Endothelial cell (in vitro differentiated cells): ENCODE results near the gene JCHAIN. TPM values are rescaled to one million over a fixed set of nuclear protein-coding genes. Genes with fewer than 3 reads are reported as not detected.
"Not testable (repeated sequence)": the region's sequence is repeated elsewhere in the genome, so short reads cannot be mapped to it uniquely, and the experiment has no call there.

Source experiments
- DNase-seq: peaks from one replicate; pipeline ENCODE4 v3.0.0; 2021; ENCODE audit warnings: low spot score
- H3K27ac Mint-ChIP-seq: one replicate; pipeline ENCODE4 v1.8.0; 2021; ENCODE audit warnings: mixed read lengths, inconsistent platforms; ENCODE audit not compliant: unreplicated experiment
- H3K27me3 Mint-ChIP-seq: one replicate; pipeline ENCODE4 v1.8.0; 2021; ENCODE audit warnings: mild to moderate bottlenecking, moderate library complexity, mixed read lengths, inconsistent platforms; ENCODE audit not compliant: unreplicated experiment
- H3K36me3 Mint-ChIP-seq: one replicate; pipeline ENCODE4 v1.8.0; 2021; ENCODE audit warnings: mild to moderate bottlenecking, low read depth, mixed read lengths, inconsistent platforms; ENCODE audit not compliant: unreplicated experiment
- H3K4me1 Mint-ChIP-seq: one replicate; pipeline ENCODE4 v1.8.0; 2021; ENCODE audit warnings: mild to moderate bottlenecking, mixed read lengths, inconsistent platforms; ENCODE audit not compliant: unreplicated experiment
- H3K4me3 Mint-ChIP-seq: one replicate; pipeline ENCODE4 v1.8.0; 2021; ENCODE audit warnings: mild to moderate bottlenecking, mixed read lengths, inconsistent platforms; ENCODE audit not compliant: unreplicated experiment
- H3K9me3 Mint-ChIP-seq: one replicate; pipeline ENCODE4 v1.8.0; 2021; ENCODE audit warnings: mixed read lengths, inconsistent platforms; ENCODE audit not compliant: unreplicated experiment
- total RNA-seq: library from RNA; stranded (reverse); fragmentation: NEBNext Ultra II Directional; extraction: Animal tissue kit (Norgen Biotek cat#: 25700); gene quantifications from one replicate; pipeline ENCODE4 v1.2.1, GENCODE V29; 2021; ENCODE audit not compliant: unreplicated experiment
- TF ChIP-seq, protein P1 (sequence below): fragments of 200-600 bp; sonication (generic); IDR thresholded peaks from one replicate; pipeline ENCODE4 v1.5.0; 2021; ENCODE audit warnings: antibody characterized with exemption; ENCODE audit not compliant: unreplicated experiment

Gene JCHAIN
- total RNA-seq, 1 donor from 2014 or later: not detected

DNA sequence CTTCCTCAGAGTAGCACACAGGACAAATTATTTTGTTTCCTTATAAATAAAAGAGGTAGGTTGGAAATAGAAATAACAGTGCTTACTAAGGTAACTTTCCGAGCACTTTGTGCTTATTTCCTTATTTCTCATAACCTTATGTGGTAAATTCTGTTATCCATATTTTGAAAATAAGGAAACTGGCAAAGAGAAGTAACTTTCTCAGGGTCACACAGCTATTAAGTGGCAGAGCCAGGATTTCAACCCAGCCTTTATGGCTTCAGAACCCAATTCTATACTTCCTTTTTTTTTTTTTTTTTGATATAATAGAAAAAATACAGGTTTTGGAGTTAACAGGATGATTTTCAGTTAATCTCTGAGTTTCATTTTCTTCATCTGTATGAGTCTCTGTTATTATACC is 25.4 kb upstream of the JCHAIN start:
- no peak for DNase-seq
- TF ChIP-seq, protein P1, sequence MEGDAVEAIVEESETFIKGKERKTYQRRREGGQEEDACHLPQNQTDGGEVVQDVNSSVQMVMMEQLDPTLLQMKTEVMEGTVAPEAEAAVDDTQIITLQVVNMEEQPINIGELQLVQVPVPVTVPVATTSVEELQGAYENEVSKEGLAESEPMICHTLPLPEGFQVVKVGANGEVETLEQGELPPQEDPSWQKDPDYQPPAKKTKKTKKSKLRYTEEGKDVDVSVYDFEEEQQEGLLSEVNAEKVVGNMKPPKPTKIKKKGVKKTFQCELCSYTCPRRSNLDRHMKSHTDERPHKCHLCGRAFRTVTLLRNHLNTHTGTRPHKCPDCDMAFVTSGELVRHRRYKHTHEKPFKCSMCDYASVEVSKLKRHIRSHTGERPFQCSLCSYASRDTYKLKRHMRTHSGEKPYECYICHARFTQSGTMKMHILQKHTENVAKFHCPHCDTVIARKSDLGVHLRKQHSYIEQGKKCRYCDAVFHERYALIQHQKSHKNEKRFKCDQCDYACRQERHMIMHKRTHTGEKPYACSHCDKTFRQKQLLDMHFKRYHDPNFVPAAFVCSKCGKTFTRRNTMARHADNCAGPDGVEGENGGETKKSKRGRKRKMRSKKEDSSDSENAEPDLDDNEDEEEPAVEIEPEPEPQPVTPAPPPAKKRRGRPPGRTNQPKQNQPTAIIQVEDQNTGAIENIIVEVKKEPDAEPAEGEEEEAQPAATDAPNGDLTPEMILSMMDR: no peak
- Mint-ChIP-seq H3K4me1 (peaks cover 24% of the 10 kb centered on the region), H3K4me3 (no peak overlapping the region), H3K9me3 (no peaks in the 10 kb centered on the region), H3K27ac (no peak overlapping the region), H3K36me3 (no peaks in the 10 kb centered on the region), H3K27me3 (peaks cover 12% of the 10 kb centered on the region)

DNA sequence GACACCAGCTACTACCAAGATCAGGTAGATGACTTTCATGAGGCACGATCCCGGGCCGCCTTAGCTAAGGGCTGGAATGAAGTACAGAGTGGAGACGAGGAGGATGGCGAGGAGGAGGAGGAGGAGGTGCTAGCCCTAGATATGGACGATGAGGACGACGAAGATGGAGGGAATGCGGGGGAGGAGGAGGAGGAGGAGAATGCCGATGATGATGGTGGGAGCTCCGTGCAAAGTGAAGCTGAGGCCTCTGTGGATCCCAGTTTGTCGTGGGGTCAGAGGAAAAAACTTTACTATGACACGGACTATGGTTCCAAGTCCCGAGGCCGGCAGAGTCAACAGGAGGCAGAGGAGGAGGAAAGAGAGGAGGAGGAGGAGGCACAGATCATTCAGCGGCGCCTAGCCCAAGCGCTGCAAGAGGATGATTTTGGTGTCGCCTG is 22.5 kb upstream of the JCHAIN start:
- H3K4me1 Mint-ChIP-seq: peaks cover 24% of the 10 kb centered on the region
- peak overlapping the region; percentile 97 for H3K27ac Mint-ChIP-seq
- H3K4me3 Mint-ChIP-seq: peak overlapping the region; percentile 99
- H3K36me3 Mint-ChIP-seq: no peaks in the 10 kb centered on the region
- DNase-seq: no peak
- TF ChIP-seq, protein P1: no peak
- peaks cover 12% of the 10 kb centered on the region for H3K27me3 Mint-ChIP-seq
- no peaks in the 10 kb centered on the region for H3K9me3 Mint-ChIP-seq

DNA sequence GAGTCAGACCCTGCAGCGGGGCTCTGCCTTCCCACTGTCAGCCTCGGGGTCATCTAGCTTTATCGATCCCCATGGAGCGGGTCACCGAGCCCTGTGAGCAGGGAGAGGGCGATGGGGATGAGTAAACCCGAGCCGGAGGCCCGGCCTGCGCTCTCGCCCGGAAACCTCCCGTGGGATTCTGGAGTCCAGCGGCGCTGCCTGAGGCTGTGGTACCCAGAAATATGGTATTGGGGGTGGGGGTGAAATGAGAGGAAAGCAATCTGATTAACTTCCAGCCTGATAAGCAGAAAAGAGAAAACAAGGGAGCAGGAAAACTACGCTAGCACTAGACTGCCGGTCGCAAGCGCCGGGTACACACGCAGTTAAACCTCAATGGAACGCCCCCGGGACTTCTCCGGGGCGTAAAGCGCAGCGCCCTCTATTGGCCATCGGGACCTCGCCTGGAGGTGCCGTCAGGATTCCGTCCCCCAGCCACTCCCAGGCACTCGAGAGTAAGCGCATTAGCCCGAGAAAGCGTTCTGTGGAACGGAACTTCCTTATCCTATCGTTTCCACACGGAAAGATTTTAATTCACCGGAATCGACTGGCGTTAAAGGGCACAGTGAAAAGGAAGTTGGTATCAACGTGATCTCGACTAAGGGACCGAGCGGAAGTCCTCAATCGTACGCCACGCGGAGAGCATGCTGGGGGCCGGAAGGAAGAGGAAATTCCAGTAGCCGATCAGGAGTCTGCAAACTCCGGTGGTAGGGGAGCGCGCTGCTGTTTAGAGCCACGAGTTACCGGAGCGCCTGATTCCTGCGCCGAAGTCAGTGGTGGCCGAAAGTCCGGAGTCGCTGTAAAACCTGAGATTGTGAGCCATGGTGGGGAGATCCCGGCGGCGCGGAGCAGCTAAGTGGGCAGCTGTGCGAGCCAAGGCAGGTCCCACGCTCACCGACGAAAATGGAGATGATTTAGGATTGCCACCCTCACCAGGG is 21.8 kb upstream of the JCHAIN start, which contains the start of gene UTP3:
UTP3 (plus strand) TSS at position 712 of the 974 bp plus-strand sequence; CDS start at position 858, 146 bp downstream.
- peaks cover 24% of the 10 kb centered on the region for H3K4me1 Mint-ChIP-seq
- H3K27me3 Mint-ChIP-seq: peaks cover 12% of the 10 kb centered on the region
- no peaks in the 10 kb centered on the region for H3K9me3 Mint-ChIP-seq
- H3K4me3 Mint-ChIP-seq: peak within 1 kb of the TSS; percentile 99
- peak; percentile 97 for DNase-seq
- peak within 1 kb of the TSS; percentile 97 for H3K27ac Mint-ChIP-seq
- no peaks in the 10 kb centered on the region for H3K36me3 Mint-ChIP-seq
- TF ChIP-seq, protein P1: peak; percentile 86

DNA sequence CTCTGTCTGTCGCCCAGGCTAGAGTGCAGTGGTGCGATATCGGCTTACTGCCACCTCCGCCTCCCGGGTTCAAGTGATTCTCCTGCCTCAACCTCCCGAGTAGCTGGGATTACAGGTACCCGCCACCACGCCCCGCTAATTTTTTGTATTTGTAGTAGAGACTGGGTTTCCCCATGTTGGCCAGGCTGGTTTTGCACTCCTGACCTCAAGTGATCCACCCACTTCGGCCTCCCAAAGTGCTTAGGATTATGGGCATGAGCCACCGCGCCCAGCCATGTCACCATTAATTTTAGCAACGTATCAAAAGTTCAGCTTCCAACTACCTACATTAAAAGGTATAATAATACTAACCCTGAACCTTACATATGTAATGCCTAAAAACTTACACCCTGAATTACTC is 21.1 kb upstream of the JCHAIN start:
- peaks cover 24% of the 10 kb centered on the region for H3K4me1 Mint-ChIP-seq
- peak overlapping the region; percentile 97 for H3K27ac Mint-ChIP-seq
- no peaks in the 10 kb centered on the region for H3K36me3 Mint-ChIP-seq
- TF ChIP-seq, protein P1: no peak
- H3K27me3 Mint-ChIP-seq: peaks cover 12% of the 10 kb centered on the region
- no peak for DNase-seq
- H3K9me3 Mint-ChIP-seq: no peaks in the 10 kb centered on the region
- H3K4me3 Mint-ChIP-seq: peak overlapping the region; percentile 99

DNA sequence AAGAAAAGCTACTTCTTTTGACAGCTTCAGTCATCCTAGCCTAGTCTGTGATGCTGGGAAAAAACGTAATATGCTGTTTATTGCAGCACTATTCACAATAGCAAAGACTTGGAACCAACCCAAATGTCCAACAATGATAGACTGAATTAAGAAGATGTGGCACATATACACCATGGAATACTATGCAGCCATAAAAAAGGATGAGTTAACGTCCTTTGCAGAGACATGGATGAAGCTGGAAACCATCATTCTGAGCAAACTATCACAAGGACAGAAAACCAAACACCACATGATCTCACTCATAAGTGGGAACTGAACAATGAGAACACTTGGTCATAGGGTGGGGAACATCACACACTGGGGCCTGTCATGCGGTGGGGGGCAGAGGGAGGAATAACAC is 15.8 kb upstream of the JCHAIN start:
- H3K27me3 Mint-ChIP-seq, H3K9me3 Mint-ChIP-seq, DNase-seq, H3K4me3 Mint-ChIP-seq, H3K27ac Mint-ChIP-seq, H3K36me3 Mint-ChIP-seq, H3K4me1 Mint-ChIP-seq: not testable (repeated sequence)
